DOHH2 (cell line): ENCODE data around the gene TUBA1A.
"Not testable (repeated sequence)": the region's sequence is repeated elsewhere in the genome, so short reads cannot be mapped to it uniquely, and the experiment has no call there.

Source experiments
- H3F3A ChIP-seq: fragments of 200-600 bp; sonication (generic), shearing (Covaris generic); 2 replicates; pipeline ENCODE4 v1.6.0; 2016; ENCODE audit warnings: antibody characterized with exemption, mild to moderate bottlenecking; ENCODE audit not compliant: control insufficient read depth, insufficient read depth
- H3K27ac ChIP-seq: fragments of 200-600 bp; sonication (generic); 2 replicates; pipeline ENCODE4 v1.5.1; 2014; ENCODE audit warnings: low read depth, mild to moderate bottlenecking, low read length, moderate library complexity
- H3K27me3 ChIP-seq: fragments of 200-600 bp; sonication (generic); 2 replicates; pipeline ENCODE4 v1.6.1; 2014; ENCODE audit warnings: mild to moderate bottlenecking, low read length, mixed read lengths; ENCODE audit not compliant: control insufficient read depth
- H3K36me3 ChIP-seq: fragments of 200-600 bp; sonication (generic); 2 replicates; pipeline ENCODE4 v1.6.1; 2014; ENCODE audit warnings: mild to moderate bottlenecking, low read length, moderate library complexity, mixed read lengths; ENCODE audit not compliant: control insufficient read depth
- H3K4me1 ChIP-seq: fragments of 200-600 bp; sonication (generic); 2 replicates; pipeline ENCODE4 v1.6.1; 2014; ENCODE audit warnings: mild to moderate bottlenecking, low read length, mixed read lengths; ENCODE audit not compliant: control insufficient read depth
- H3K4me2 ChIP-seq: fragments of 200-600 bp; sonication (generic); 2 replicates; pipeline ENCODE4 v1.6.0; 2014; ENCODE audit warnings: mild to moderate bottlenecking, low read length, moderate library complexity
- H3K4me3 ChIP-seq: fragments of 200-600 bp; sonication (generic); 2 replicates; pipeline ENCODE4 v1.5.1; 2014; ENCODE audit warnings: mild to moderate bottlenecking, low read length, mixed read lengths
- H3K79me2 ChIP-seq: fragments of 200-600 bp; sonication (generic); 2 replicates; pipeline ENCODE4 v1.6.1; 2014; ENCODE audit warnings: mild to moderate bottlenecking, low read length, mixed read lengths; ENCODE audit not compliant: control insufficient read depth
- H3K9me2 ChIP-seq: fragments of 200-600 bp; sonication (generic); replicated peaks from 2 replicates; pipeline ENCODE4 v1.6.1; 2014; ENCODE audit warnings: mild to moderate bottlenecking, low read length, mixed read lengths; ENCODE audit not compliant: control insufficient read depth
- H3K9me3 ChIP-seq: fragments of 200-600 bp; sonication (generic); 2 replicates; pipeline ENCODE4 v1.6.1; 2014; ENCODE audit warnings: antibody characterized with exemption, low read length, mixed read lengths; ENCODE audit not compliant: control insufficient read depth, insufficient read depth
- H4K20me1 ChIP-seq: fragments of 200-600 bp; sonication (generic); 2 replicates; pipeline ENCODE4 v1.6.0; 2014; ENCODE audit warnings: low read depth, mild to moderate bottlenecking, antibody characterized with exemption, low read length, moderate library complexity; ENCODE audit not compliant: control insufficient read depth, insufficient read depth
- EZH2phosphoT487 ChIP-seq: fragments of 200-600 bp; sonication (generic); IDR thresholded peaks from 2 replicates; pipeline ENCODE4 v1.6.1; 2017; ENCODE audit warnings: borderline replicate concordance, mild to moderate bottlenecking, antibody characterized with exemption, low read length, moderate library complexity, mixed read lengths
- TF ChIP-seq, protein P1 (sequence below): fragments of 200-600 bp; sonication (generic); IDR thresholded peaks from one replicate; pipeline ENCODE4 v1.5.1; 2014; ENCODE audit warnings: antibody characterized with exemption, mild to moderate bottlenecking, low read depth, low read length; ENCODE audit not compliant: poor library complexity, severe bottlenecking

The TUBA1A gene

DNA sequence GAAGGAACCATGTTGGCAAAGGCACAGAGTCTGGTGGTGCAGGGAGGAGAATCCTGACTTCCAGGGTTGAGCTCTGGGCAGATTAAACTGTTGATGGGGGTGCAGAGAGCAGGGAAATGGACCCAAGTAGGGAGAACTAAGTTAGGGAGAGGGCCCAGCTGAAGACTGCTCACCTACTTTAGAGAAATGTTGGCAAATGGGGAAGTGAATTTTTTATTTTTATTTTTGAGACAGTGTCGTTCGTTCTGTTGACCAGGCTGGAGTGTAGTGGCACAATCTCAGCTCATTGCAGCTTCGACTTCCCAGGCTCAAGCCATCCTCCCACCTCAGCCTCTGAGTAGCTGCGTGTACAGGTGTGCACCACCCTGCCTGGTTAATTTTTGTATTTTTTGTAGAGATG, 32.1 kb upstream of the TUBA1A start:
- Histone ChIP-seq H3K79me2 (no peaks in the 10 kb centered on the region), H3K4me2 (no peak overlapping the region)
- TF ChIP-seq EZH2phosphoT487: no peak
- TF ChIP-seq, protein P1, sequence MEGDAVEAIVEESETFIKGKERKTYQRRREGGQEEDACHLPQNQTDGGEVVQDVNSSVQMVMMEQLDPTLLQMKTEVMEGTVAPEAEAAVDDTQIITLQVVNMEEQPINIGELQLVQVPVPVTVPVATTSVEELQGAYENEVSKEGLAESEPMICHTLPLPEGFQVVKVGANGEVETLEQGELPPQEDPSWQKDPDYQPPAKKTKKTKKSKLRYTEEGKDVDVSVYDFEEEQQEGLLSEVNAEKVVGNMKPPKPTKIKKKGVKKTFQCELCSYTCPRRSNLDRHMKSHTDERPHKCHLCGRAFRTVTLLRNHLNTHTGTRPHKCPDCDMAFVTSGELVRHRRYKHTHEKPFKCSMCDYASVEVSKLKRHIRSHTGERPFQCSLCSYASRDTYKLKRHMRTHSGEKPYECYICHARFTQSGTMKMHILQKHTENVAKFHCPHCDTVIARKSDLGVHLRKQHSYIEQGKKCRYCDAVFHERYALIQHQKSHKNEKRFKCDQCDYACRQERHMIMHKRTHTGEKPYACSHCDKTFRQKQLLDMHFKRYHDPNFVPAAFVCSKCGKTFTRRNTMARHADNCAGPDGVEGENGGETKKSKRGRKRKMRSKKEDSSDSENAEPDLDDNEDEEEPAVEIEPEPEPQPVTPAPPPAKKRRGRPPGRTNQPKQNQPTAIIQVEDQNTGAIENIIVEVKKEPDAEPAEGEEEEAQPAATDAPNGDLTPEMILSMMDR: no peak

DNA sequence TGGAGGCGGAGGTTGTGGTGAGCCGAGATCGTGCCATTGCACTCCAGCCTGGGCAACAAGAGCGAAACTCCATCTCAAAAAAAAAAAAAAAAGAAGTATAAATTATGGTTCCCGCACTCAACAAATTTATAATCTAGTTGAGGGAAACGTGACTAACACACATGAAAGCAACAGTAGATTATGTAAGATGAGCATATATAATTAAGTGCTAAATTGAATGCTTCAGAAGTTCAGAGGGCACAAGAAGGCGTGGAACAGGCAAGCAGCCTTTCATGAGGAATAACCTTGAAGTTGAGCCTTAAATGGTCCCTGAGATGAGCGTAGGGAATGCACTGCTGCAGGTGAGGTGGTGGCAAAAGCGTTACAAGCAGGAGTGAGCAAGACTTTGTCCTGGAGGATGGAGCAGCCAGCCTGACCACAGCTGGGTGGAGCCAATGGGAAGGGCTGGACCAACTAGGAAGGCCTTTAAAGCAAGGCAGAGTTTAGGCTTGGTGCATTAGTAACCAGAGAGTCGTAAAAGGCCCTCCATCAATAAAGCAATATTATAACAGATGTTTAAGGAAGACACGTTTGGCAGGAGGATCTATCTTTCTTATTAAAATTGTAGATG, 30.6 kb upstream of the TUBA1A start:
- Histone ChIP-seq H3K4me2 (no peak overlapping the region), H3K27me3 (peaks cover 7% of the 10 kb centered on the region), H3K27ac (no peak overlapping the region), H3F3A (no peaks in the 10 kb centered on the region), H3K4me3 (no peak overlapping the region), H3K79me2 (no peaks in the 10 kb centered on the region), H3K36me3 (no peaks in the 10 kb centered on the region), H3K9me3 (no peaks in the 10 kb centered on the region), H3K9me2 (no peaks in the 10 kb centered on the region), H4K20me1 (no peaks in the 10 kb centered on the region), H3K4me1 (peaks cover 5% of the 10 kb centered on the region)
- TF ChIP-seq EZH2phosphoT487: no peak
- TF ChIP-seq, protein P1: no peak

More for the DNA sequence above, 32.1 kb upstream of the TUBA1A start:
- no peaks in the 10 kb centered on the region for H3K9me3 ChIP-seq
- no peak overlapping the region for H3K27ac ChIP-seq
- no peak overlapping the region for H3K4me3 ChIP-seq
- no peaks in the 10 kb centered on the region for H3F3A ChIP-seq
- no peaks in the 10 kb centered on the region for H3K36me3 ChIP-seq
- H3K27me3 ChIP-seq: 0 out of 2 replicates have a peak, but pooled peaks cover 2% of the 10 kb centered on the region
- H3K4me1 ChIP-seq: peaks cover 5% of the 10 kb centered on the region
- no peaks in the 10 kb centered on the region for H3K9me2 ChIP-seq
- no peaks in the 10 kb centered on the region for H4K20me1 ChIP-seq

DNA sequence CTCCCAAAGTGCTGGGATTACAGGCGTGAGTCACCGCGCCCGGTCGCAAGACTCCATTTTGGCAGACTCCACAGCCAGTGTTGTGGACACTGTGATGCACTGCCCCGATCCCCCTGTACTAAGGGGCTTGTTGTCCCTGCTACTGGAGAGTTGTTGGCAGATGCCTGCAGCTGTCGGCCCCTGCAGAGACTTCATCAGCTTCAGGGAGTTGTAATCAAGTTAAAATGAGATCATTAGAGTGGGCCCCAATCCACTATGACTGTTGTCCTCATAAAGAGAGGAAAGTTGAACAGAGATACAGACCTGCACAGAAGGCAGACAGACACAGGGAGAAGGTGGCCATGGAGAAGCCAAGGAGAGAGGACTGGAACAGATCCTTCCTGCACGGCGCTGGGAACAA, 23.7 kb upstream of the TUBA1A start:
- Histone ChIP-seq H3K9me2 (no peaks in the 10 kb centered on the region), H3K27ac (no peak overlapping the region), H3K4me3 (no peak overlapping the region), H3K36me3 (no peaks in the 10 kb centered on the region), H3K79me2 (no peaks in the 10 kb centered on the region), H3F3A (0 out of 2 replicates have a peak, but pooled peaks cover 2% of the 10 kb centered on the region), H4K20me1 (no peaks in the 10 kb centered on the region), H3K9me3 (no peaks in the 10 kb centered on the region), H3K27me3 (peaks cover 7% of the 10 kb centered on the region), H3K4me1 (no peaks in the 10 kb centered on the region), H3K4me2 (no peak overlapping the region)
- TF ChIP-seq, protein P1: no peak
- no peak for TF ChIP-seq EZH2phosphoT487

DNA sequence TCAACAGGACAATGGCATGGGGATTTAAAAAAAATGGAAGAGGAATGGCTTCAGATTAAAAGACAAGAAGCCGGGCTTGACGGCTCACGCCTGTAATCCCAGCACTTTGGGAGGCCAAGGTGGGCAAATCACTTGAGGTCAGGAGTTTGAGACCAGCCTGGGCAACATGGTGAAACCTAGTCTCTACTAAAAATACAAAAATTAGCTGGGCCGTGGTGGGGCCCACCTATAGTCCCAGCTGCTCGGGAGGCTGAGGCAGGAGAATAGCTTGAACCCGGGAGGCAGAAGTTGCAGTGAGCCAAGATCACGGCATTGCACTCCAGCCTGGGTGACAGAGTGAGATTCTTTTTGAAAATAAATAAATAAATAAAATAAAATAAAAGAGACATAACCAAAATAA, 21.8 kb upstream of the TUBA1A start:
- not testable (repeated sequence) for H3K9me2 ChIP-seq, H3K36me3 ChIP-seq, H3K27me3 ChIP-seq, H3K4me1 ChIP-seq, H3K4me3 ChIP-seq, H3F3A ChIP-seq, H4K20me1 ChIP-seq, H3K27ac ChIP-seq, H3K9me3 ChIP-seq, H3K79me2 ChIP-seq, H3K4me2 ChIP-seq
